Fibroblast of lung (primary cell): ENCODE measurements around the gene ALOXE3. TPM values are rescaled to one million over a fixed set of nuclear protein-coding genes. Genes with fewer than 3 reads are reported as not detected.

Source experiments
- DNase-seq, 2 donors: peaks; one replicate each; pipeline versions ENCODE4 v3.0.0 to v3.0.0-alpha.2; 2010; ENCODE audit warnings: low read depth in 2 of 2
- H2AFZ ChIP-seq: 2 replicates; pipeline ENCODE4 v1.5.1; 2012; ENCODE audit warnings: low read length, control low read depth, inconsistent platforms
- H3K27ac ChIP-seq: 2 replicates; pipeline ENCODE4 v1.5.1; 2011; ENCODE audit warnings: low read length, control low read depth; ENCODE audit not compliant: insufficient read depth
- H3K27me3 ChIP-seq: 2 replicates; pipeline ENCODE4 v1.5.1; 2011; ENCODE audit warnings: mild to moderate bottlenecking, low read length; ENCODE audit not compliant: control insufficient read depth, insufficient read depth
- H3K36me3 ChIP-seq: 2 replicates; pipeline ENCODE4 v1.5.1; 2011; ENCODE audit warnings: low read length; ENCODE audit not compliant: control insufficient read depth, insufficient read depth
- H3K4me1 ChIP-seq: 2 replicates; pipeline ENCODE4 v1.5.1; 2011; ENCODE audit warnings: low read length; ENCODE audit not compliant: control insufficient read depth, insufficient read depth; ENCODE audit errors: extremely low read depth
- H3K4me2 ChIP-seq: 2 replicates; pipeline ENCODE4 v1.5.1; 2011; ENCODE audit warnings: low read length, control low read depth; ENCODE audit not compliant: insufficient read depth; ENCODE audit errors: extremely low read depth
- H3K4me3 ChIP-seq, 4 experiments: fragments of 200-600 bp in 1 of 4; sonication (generic) in 1 of 4; replicated peaks in 1 of 4; 2 replicates each; pipeline ENCODE4 v1.5.1; 2011 to 2016; ENCODE audit warnings: low read length in 4 of 4, low read depth in 3 of 4, mild to moderate bottlenecking in 3 of 4, control low read depth in 2 of 4, inconsistent platforms in 1 of 4, mixed read lengths in 1 of 4; ENCODE audit not compliant: insufficient read depth in 1 of 4; ENCODE audit errors: control extremely low read depth in 1 of 4
- H3K79me2 ChIP-seq: 2 replicates; pipeline ENCODE4 v1.5.1; 2012; ENCODE audit warnings: mild to moderate bottlenecking, low read length, inconsistent platforms; ENCODE audit not compliant: control insufficient read depth, insufficient read depth
- H3K9ac ChIP-seq: 2 replicates; pipeline ENCODE4 v1.5.1; 2011; ENCODE audit warnings: mild to moderate bottlenecking, low read length, control low read depth; ENCODE audit not compliant: insufficient read depth
- H3K9me3 ChIP-seq: 2 replicates; pipeline ENCODE4 v1.5.1; 2012; ENCODE audit warnings: low read depth, low read length; ENCODE audit not compliant: control insufficient read depth, insufficient read depth
- H4K20me1 ChIP-seq: 2 replicates; pipeline ENCODE4 v1.5.1; 2011; ENCODE audit warnings: low read length; ENCODE audit not compliant: control insufficient read depth, insufficient read depth; ENCODE audit errors: extremely low read depth
- CTCF ChIP-seq, 2 donors: IDR thresholded peaks in 1 of 2; conservative IDR thresholded peaks in 1 of 2; 1 replicate in 1 of 2; 2 replicates in 1 of 2; pipeline ENCODE4 v1.5.1; 2011 to 2012; ENCODE audit warnings: low read length in 2 of 2, control low read depth in 1 of 2, inconsistent platforms in 1 of 2, low read depth in 1 of 2, mild to moderate bottlenecking in 1 of 2
- EZH2 ChIP-seq: IDR thresholded peaks from 2 replicates; pipeline ENCODE4 v1.5.1; 2012; ENCODE audit warnings: low read length, control low read depth, mild to moderate bottlenecking; ENCODE audit errors: missing control alignments
- polyA plus RNA-seq, 2 donors: library from polyadenylated mRNA; depleted of rRNA in 1 of 2; stranded (reverse) in 1 of 2; unstranded in 1 of 2; fragments of >200 nt; gene quantifications; 2 replicates each; pipeline ENCODE4 v1.2.1, GENCODE V29; 2011 to 2012; ENCODE audit warnings: missing spikeins in 1 of 2
- total RNA-seq: library from RNA; depleted of rRNA; stranded (reverse); fragments of >200 nt; gene quantifications from 2 replicates; pipeline ENCODE4 v1.2.1, GENCODE V29; 2014

The ALOXE3 gene
- total and polyA plus RNA-seq, 2 donors (not counting 1 experiment from before 2014, with no cell fraction given) = 0.01 TPM; not detected in 1

GRCh38 chr17:8068736-8069586, 49.4 kb downstream of the ALOXE3 start:
- Histone ChIP-seq H4K20me1 (no peaks in the 10 kb centered on the region), H3K79me2 (no peaks in the 10 kb centered on the region), H3K27ac (no peak overlapping the region), H2AFZ (no peak overlapping the region), H3K4me1 (no peaks in the 10 kb centered on the region), H3K9me3 (no peaks in the 10 kb centered on the region), H3K4me3 (no peak overlapping the region), H3K4me2 (no peak overlapping the region), H3K9ac (no peak overlapping the region), H3K36me3 (no peaks in the 10 kb centered on the region), H3K27me3 (peaks cover 45% of the 10 kb centered on the region)
- no peak for DNase-seq
- no peak for TF ChIP-seq CTCF (conservative IDR thresholded peaks at IDR 0.05 in 1 of 2, IDR thresholded peaks at IDR 0.05 in 1 of 2; ENCODE audit: low read depth in 1 of 2, low read length in 2 of 2)
- no peak for TF ChIP-seq EZH2

GRCh38 chr17:8067806-8068205, 50.5 kb downstream of the ALOXE3 start:
- Histone ChIP-seq H3K9me3 (no peaks in the 10 kb centered on the region), H3K27ac (no peak overlapping the region), H3K9ac (no peak overlapping the region), H3K4me2 (no peak overlapping the region), H3K27me3 (peaks cover 44% of the 10 kb centered on the region), H3K36me3 (no peaks in the 10 kb centered on the region), H4K20me1 (no peaks in the 10 kb centered on the region), H2AFZ (no peak overlapping the region), H3K4me3 (no peak overlapping the region), H3K4me1 (no peaks in the 10 kb centered on the region), H3K79me2 (no peaks in the 10 kb centered on the region)
- DNase-seq = no peak
- no peak for TF ChIP-seq EZH2
- TF ChIP-seq CTCF (conservative IDR thresholded peaks at IDR 0.05 in 1 of 2, IDR thresholded peaks at IDR 0.05 in 1 of 2; ENCODE audit: low read depth in 1 of 2, low read length in 2 of 2) = no peak

- Histone ChIP-seq H3K4me3 (no peak overlapping the region), H3K27me3 (peaks cover 45% of the 10 kb centered on the region), H3K4me2 (no peak overlapping the region), H3K9ac (no peak overlapping the region), H2AFZ (no peak overlapping the region), H3K36me3 (no peaks in the 10 kb centered on the region), H4K20me1 (no peaks in the 10 kb centered on the region), H3K27ac (no peak overlapping the region), H3K79me2 (no peaks in the 10 kb centered on the region), H3K9me3 (no peaks in the 10 kb centered on the region), H3K4me1 (no peaks in the 10 kb centered on the region)
- TF ChIP-seq EZH2 = no peak
- TF ChIP-seq CTCF (conservative IDR thresholded peaks at IDR 0.05 in 1 of 2, IDR thresholded peaks at IDR 0.05 in 1 of 2; ENCODE audit: low read depth in 1 of 2, low read length in 2 of 2) = no peak
- no peak for DNase-seq
Observed at GRCh38 chr17:8066841-8067775, 51.2 kb downstream of the ALOXE3 start.
